Measurements from ENCODE around the gene SPTLC2.

Gene SPTLC2

DNA sequence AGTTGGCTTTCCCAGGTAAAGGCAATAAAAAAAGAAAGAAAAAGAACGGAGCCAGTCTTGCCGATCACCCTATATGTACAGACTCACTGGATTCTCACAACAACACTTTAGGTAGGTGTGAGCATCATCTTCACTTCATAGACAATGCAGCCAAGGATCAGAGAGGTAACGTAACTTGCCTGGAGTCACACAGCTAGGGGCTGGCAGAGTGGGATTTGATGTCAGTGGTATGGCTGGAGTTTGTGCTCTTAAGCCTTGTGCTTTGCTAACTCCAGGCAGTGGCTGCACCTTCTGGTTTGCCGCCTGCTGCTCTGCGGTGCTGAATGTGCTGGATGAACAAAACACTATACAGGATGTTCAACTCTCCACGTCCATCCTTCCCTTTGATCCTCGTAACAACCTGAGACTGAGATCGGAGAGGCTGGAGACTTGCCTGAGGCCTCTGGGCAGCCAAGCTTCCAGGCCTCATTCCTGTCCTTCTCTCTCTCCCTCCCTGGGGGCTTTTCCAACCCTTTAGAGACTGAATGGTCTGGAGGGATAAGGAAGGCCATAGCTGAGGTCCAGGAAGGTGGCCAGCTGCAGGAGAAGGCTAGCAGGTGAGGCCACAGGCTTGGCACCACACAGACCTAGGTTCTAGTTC is 126.0 kb downstream of the SPTLC2 start:
- no peak for DNase-seq (ENCODE audit: low read depth, low spot score)
- CTCF ChIA-PET: no interaction called here
- no peak overlapping the region for H3K4me3 ChIP-seq (ENCODE audit: low read depth, low read length)
- TF ChIP-seq, protein P1, sequence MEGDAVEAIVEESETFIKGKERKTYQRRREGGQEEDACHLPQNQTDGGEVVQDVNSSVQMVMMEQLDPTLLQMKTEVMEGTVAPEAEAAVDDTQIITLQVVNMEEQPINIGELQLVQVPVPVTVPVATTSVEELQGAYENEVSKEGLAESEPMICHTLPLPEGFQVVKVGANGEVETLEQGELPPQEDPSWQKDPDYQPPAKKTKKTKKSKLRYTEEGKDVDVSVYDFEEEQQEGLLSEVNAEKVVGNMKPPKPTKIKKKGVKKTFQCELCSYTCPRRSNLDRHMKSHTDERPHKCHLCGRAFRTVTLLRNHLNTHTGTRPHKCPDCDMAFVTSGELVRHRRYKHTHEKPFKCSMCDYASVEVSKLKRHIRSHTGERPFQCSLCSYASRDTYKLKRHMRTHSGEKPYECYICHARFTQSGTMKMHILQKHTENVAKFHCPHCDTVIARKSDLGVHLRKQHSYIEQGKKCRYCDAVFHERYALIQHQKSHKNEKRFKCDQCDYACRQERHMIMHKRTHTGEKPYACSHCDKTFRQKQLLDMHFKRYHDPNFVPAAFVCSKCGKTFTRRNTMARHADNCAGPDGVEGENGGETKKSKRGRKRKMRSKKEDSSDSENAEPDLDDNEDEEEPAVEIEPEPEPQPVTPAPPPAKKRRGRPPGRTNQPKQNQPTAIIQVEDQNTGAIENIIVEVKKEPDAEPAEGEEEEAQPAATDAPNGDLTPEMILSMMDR (IDR thresholded peaks at IDR 0.05; ENCODE audit: insufficient read depth, low read length, missing control alignments): no peak
- POLR2A ChIA-PET: no interaction called here

DNA sequence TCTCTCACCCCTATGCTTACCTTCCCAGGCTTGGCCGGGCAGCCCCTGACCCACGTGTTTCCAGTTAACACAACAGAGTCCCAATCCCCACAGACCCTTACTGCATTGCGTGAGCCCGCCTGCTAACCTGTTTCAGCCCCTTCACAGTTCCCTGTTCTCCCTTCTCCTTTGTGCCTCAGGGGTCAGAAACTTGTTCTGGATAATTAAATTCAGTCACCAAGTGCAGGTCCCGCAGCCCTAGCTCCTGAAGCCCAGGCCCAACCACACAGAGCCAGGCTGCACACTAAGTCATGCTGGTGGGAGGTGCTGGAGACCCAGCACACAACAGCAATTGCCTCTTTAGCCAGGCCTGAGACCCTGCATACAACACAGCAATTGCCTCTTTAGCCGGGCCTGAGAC is 127.4 kb downstream of the SPTLC2 start:
- ChIA-PET POLR2A (no interaction called here), CTCF (no interaction called here)

DNA sequence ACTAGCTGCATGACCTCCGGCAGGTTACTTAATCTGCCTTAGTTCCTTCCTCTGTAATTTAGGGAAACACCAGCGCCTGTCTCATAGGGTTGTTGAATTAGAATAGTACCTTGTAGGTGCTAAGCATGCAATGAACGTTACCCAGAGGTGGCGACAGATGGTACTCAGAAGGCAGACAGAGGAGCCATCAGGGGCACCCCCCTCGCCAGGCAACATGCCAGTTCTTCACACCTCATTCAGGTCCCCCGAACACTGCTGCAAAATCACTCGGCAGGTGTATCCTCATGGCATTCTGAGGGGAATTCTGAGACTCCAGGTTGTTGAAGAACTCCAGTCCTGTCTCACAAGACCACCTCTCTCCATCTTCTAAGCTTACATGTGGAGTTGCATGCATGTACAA is 127.9 kb downstream of the SPTLC2 start:
- ChIA-PET CTCF (interaction anchor here (1.1 kb wide), 1 partner anchor 30 kb away, joined by 3 read pairs; no protein-coding TSS in a partner anchor), POLR2A (no interaction called here)
- TF ChIP-seq, protein P1 (IDR thresholded peaks at IDR 0.05; ENCODE audit: insufficient read depth, low read length, missing control alignments): no peak

More for the DNA sequence above, 127.4 kb downstream of the SPTLC2 start:
- no peak overlapping the region for H3K4me3 ChIP-seq (ENCODE audit: low read depth, low read length)
- DNase-seq (ENCODE audit: low read depth, low spot score): no peak
- TF ChIP-seq, protein P1 (IDR thresholded peaks at IDR 0.05; ENCODE audit: insufficient read depth, low read length, missing control alignments): no peak

GRCh38 chr14:77485901-77486678 is 130.3 kb downstream of the SPTLC2 start:
- peak; percentile 31 for DNase-seq (ENCODE audit: low read depth, low spot score)
- POLR2A ChIA-PET: no interaction called here
- TF ChIP-seq, protein P1 (IDR thresholded peaks at IDR 0.05; ENCODE audit: insufficient read depth, low read length, missing control alignments): no peak
- no peak overlapping the region for H3K4me3 ChIP-seq (ENCODE audit: low read depth, low read length)
- CTCF ChIA-PET: interaction anchor here (1.4 kb wide), 1 partner anchor 9 kb away, joined by 3 read pairs; no protein-coding TSS in a partner anchor

More for the DNA sequence above, 127.9 kb downstream of the SPTLC2 start:
- no peak overlapping the region for H3K4me3 ChIP-seq (ENCODE audit: low read depth, low read length)
- DNase-seq (ENCODE audit: low read depth, low spot score): no peak

GRCh38 chr14:77485256-77485655 is 131.2 kb downstream of the SPTLC2 start:
- H3K4me3 ChIP-seq (ENCODE audit: low read depth, low read length): no peak overlapping the region
- no peak for DNase-seq (ENCODE audit: low read depth, low spot score)
- CTCF ChIA-PET: interaction anchor here (1.4 kb wide), 1 partner anchor 8 kb away, joined by 3 read pairs; no protein-coding TSS in a partner anchor
- POLR2A ChIA-PET: no interaction called here
- TF ChIP-seq, protein P1 (IDR thresholded peaks at IDR 0.05; ENCODE audit: insufficient read depth, low read length, missing control alignments): no peak

DNA sequence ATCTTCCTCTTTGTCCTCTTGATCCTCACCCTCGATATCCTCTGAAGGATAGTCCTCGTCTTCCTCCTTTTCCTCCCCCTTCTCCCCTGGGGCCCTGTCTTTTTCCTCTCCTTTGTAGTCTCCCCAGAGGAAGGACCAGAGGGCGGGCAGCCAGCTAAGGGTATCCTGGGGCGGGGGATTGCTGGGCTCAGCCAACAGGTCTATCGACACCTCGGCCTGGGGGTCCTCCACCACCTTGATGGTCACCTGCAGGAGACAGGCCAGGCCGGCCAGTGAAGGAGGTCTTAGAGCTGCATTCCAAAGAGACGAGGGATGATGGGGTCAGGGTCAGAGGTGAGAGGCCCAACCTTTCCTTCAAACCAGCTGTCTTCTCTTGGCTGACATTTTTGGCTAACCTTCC is 134.0 kb downstream of the SPTLC2 start:
- ChIA-PET POLR2A (no interaction called here), CTCF (interaction anchor here (1.0 to 3.4 kb wide), 2 partner anchors 23 to 182 kb away, joined by 3 to 17 read pairs; no protein-coding TSS in a partner anchor)
- DNase-seq (ENCODE audit: low read depth, low spot score): no peak
- TF ChIP-seq, protein P1 (IDR thresholded peaks at IDR 0.05; ENCODE audit: insufficient read depth, low read length, missing control alignments): no peak
- H3K4me3 ChIP-seq (ENCODE audit: low read depth, low read length): no peak overlapping the region

Measured in AG04449 (cell line).